Retinal pigment epithelial cell (primary cell): ENCODE measurements around the gene CAV2.
A peak's percentile ranks its signal among the peaks of the same experiment; 100 is the strongest.

Source experiments
- DNase-seq: peaks from one replicate; pipeline ENCODE4 v3.0.0-alpha.2; 2010; ENCODE audit warnings: low read depth
- H3K4me3 ChIP-seq: 2 replicates; pipeline ENCODE4 v1.5.1; 2011; ENCODE audit warnings: mild to moderate bottlenecking, low read length, control low read depth, moderate library complexity
- CTCF ChIP-seq: conservative IDR thresholded peaks from 2 replicates; pipeline ENCODE4 v1.5.1; 2011; ENCODE audit warnings: low read depth, low read length, control low read depth, inconsistent platforms

The CAV2 gene

GRCh38 chr7:116521046-116521664 lies 21.6 kb downstream of the CAV2 start:
- TF ChIP-seq CTCF: no peak
- no peak for DNase-seq
- H3K4me3 ChIP-seq: no peak overlapping the region

GRCh38 chr7:116522247-116522646 lies 22.7 kb downstream of the CAV2 start:
- H3K4me3 ChIP-seq: no peak overlapping the region
- TF ChIP-seq CTCF: no peak
- peak; percentile 72 for DNase-seq

GRCh38 chr7:116524221-116524608 lies 24.7 kb downstream of the CAV2 start:
- no peak for DNase-seq
- no peak for TF ChIP-seq CTCF
- peak overlapping the region; percentile 68 for H3K4me3 ChIP-seq

GRCh38 chr7:116524609-116525297 lies 25.2 kb downstream of the CAV2 start, which contains the start of gene CAV1:
Gene CAV1 (plus strand): TSS chr7:116525036. CDS start chr7:116525063, 27 bp downstream.
- DNase-seq: peak; percentile 51
- H3K4me3 ChIP-seq: peak within 1 kb of the TSS; percentile 68
- TF ChIP-seq CTCF: peak; percentile 18

- TF ChIP-seq CTCF: peak; percentile 11
- peak overlapping the region; percentile 68 for H3K4me3 ChIP-seq
- DNase-seq: no peak
Measured at GRCh38 chr7:116525298-116525912, 25.9 kb downstream of the CAV2 start.

GRCh38 chr7:116525913-116526861 lies 26.6 kb downstream of the CAV2 start:
- TF ChIP-seq CTCF: peak; percentile 52
- peak overlapping the region; percentile 68 for H3K4me3 ChIP-seq
- no peak for DNase-seq
